D721Med (cell line): ENCODE measurements around the gene NR1H2.

Experiments used
- DNase-seq: peaks from one replicate; pipeline ENCODE4 v3.0.0; 2011; ENCODE audit warnings: low spot score; ENCODE audit not compliant: insufficient read length
- FAIRE-seq: peaks from 2 replicates; lab custom pipeline; 2011; peaks lifted over from hg19 to GRCh38; lab: Jason Lieb, UNC
- TF ChIP-seq, protein P1 (sequence below): IDR thresholded peaks from 2 replicates; pipeline ENCODE4 v1.5.1; 2012; ENCODE audit warnings: mild to moderate bottlenecking, control low read depth; ENCODE audit not compliant: insufficient read depth; ENCODE audit errors: missing control alignments

Gene NR1H2

DNA sequence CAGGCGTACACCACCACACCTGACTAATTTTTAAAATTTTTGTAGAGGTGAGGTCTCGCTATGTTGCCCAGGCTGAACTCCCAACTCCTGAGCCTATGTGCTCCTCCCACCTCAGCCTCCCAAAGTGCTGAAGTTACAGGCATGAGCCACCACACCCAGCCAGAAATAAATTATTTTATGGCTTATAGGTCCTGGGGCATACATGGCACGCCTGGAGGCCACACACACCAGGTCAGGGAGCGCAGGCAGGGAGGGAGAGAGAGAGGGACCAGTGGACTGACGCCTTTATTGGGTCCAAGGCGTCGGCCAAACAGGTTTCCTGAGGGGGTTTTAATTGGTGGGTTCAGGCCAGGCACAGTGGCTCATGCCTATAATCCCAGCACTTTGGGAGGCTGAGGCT, 49.3 kb downstream of the NR1H2 start:
- no peak for DNase-seq
- no peak for FAIRE-seq
- TF ChIP-seq, protein P1, sequence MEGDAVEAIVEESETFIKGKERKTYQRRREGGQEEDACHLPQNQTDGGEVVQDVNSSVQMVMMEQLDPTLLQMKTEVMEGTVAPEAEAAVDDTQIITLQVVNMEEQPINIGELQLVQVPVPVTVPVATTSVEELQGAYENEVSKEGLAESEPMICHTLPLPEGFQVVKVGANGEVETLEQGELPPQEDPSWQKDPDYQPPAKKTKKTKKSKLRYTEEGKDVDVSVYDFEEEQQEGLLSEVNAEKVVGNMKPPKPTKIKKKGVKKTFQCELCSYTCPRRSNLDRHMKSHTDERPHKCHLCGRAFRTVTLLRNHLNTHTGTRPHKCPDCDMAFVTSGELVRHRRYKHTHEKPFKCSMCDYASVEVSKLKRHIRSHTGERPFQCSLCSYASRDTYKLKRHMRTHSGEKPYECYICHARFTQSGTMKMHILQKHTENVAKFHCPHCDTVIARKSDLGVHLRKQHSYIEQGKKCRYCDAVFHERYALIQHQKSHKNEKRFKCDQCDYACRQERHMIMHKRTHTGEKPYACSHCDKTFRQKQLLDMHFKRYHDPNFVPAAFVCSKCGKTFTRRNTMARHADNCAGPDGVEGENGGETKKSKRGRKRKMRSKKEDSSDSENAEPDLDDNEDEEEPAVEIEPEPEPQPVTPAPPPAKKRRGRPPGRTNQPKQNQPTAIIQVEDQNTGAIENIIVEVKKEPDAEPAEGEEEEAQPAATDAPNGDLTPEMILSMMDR = no peak

DNA sequence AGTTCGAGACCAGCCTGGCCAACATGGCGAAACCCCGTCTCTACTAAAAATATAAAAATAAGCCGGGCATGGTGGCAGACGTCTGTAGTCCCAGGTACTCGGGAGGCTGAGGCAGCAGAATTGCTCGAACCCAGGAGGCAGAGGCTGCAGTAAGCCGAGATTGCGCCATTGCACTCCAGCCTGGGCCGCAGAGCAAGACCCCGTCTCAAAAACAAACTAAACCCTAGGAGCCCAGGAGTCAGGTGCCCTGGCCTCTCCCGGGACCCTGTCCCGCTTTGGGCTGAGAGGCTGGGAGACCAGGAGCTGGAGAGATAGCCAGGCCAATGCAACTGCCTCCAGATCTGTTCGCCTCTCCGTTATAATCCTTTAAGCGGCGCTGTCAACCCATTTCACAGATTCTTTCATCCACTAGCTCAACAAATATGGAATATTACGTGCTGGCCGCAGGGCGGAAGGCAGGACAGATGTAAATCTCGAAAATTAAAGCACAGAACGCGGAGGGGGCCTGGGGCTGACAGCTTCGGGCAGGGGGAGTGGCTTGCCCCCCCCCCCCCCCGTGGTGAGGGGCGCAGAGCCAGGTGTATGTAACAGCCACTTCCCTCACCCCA, 51.2 kb downstream of the NR1H2 start:
- DNase-seq (no peak), FAIRE-seq (no peak)
- TF ChIP-seq, protein P1 = no peak

DNA sequence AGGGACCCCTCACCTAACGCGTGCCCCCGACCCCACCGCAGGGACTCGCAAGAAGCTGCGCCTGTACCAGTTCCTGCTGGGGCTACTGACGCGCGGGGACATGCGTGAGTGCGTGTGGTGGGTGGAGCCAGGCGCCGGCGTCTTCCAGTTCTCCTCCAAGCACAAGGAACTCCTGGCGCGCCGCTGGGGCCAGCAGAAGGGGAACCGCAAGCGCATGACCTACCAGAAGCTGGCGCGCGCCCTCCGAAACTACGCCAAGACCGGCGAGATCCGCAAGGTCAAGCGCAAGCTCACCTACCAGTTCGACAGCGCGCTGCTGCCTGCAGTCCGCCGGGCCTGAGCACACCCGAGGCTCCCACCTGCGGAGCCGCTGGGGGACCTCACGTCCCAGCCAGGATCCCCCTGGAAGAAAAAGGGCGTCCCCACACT, 51.8 kb downstream of the NR1H2 start:
- no peak for DNase-seq
- FAIRE-seq = no peak
- TF ChIP-seq, protein P1 = no peak

DNA sequence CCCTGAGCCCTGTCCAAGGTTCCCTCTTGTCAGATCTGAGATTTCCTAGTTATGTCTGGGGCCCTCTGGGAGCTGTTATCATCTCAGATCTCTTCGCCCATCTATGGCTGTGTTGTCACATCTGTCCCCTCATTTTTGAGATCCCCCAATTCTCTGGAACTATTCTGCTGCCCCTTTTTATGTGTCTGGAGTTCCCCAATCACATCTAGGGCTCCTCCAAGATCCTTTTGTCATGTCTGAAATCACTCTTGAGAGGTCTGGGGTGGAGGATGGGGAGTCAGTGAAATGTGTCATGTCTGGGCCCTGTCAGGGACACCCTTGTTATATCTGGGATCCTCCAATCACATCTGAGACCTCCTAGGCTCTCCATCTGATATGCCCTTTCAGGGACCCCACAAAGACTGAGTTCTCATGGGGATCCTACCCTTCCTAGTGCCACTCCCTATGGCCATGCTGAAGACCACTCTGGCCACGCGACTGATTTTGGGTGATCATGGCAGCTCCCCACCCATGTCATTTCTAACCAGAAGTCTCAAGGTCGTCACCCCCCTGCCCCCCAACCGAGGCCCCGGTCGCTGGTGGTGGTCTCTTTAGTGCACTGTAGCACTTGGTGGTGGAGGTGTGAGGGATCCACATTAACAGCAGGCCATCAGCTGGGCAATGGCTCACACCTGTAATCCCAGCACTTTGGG, 52.7 kb downstream of the NR1H2 start:
- FAIRE-seq (no peak), DNase-seq (no peak)
- TF ChIP-seq, protein P1 = no peak

DNA sequence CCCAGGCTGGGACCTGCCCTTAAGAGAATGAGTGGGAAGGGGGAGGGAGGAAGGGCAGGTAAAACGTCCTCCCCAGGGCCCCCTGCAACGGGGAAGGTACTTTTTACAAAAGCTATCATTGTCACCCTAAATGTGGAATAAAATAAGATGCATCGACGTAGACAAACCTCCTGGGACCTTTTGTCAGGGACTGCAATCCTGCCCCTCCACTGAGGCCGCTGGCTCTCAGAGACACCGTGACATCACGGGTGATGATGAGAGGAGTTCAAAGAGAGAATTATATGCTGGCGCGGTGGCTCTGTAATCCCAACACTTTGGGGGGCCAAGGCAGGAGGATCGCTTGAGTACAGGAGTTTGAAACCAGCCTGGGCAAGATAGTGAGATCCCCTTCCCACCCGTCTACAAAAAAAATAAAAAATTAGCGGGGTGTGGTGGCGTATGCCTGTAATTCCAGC, 54.7 kb downstream of the NR1H2 start:
- DNase-seq (no peak), FAIRE-seq (no peak)
- TF ChIP-seq, protein P1 = no peak

DNA sequence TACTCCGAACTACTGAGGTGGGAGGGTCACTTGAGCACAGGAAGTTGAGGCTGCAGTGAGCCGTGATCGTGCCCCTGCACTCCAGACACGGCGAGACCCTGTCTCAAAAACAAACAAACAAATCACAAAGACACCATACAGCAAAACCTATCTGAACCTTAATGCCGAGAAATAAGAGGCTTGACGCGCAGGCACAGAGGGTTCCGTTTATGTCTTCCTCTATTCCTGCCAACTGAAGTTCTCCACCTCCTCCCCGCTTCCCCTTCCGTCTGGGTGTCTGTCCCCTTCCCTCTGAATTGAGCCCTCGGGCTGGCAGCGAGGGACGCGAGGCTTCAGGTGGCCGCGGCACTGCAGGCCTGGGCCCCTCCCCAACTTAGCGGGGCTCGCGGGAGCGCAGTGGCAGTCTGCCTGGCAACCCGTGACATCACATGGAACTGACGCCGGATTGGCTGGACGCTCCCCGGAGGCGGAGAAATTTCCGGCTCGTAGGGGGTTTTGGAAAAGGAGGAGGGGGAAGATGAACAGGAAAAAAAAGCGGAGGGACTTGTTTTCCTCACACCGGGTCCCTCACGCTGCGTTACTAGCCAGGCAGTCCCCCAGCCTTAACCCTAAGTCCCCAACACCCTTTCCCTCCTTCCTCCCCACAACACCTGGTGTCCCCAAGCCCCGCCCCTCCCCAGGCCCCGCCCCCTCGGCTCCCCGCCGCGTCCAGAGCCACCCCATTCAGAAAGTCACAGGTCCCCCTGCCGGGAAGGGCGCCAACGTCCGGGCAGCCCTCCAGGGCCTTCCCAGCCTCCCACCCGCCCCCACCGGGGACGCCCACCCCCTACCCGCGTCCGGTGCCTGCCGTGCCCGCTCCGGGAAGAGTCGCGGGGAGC, 55.3 kb downstream of the NR1H2 start:
- TF ChIP-seq, protein P1 = no peak
- DNase-seq = peak; percentile 82
- FAIRE-seq = no peak
